ENCODE data around the gene PDE6A.
"Not testable (repeated sequence)": the region's sequence is repeated elsewhere in the genome, so short reads cannot be mapped to it uniquely, and the experiment has no call there.

PDE6A gene

DNA sequence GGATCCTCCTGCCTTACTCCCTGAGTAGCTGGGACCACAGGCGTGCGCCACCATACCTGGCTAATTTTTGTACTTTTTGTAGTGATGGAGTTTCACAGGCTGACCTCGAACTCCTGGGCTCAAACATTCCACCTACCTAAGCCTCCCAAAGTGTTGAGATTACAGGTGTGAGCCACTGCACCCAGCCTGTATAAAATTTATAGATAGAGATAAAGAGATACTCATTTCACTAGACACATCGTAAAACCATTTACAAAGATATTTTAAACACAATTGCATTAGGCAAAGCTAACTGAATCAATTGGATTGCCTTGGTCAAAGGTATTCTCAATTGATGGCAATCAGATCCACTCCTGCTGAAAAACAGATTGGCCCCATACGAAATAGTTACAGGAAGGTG lies 52.0 kb downstream of the PDE6A start:
- DNase-seq: no peak

DNA sequence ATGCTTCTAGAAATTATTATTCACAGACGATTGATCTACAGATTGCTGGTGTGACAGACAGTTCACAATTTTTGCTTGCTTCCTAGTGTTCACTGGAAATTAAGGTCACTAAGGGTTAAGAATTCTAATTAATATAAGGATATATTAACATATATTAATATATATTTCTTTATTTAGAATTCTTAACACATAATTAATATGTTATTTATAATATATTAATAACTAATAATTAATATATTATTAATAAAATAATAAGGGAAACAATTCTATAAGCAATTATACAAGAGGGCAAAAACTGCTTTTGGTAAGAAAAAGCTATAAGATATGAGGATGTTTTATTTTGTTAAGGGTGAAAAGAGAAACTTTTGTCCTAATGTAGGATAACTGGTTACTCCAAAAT lies 56.3 kb downstream of the PDE6A start:
- DNase-seq: no peak

DNA sequence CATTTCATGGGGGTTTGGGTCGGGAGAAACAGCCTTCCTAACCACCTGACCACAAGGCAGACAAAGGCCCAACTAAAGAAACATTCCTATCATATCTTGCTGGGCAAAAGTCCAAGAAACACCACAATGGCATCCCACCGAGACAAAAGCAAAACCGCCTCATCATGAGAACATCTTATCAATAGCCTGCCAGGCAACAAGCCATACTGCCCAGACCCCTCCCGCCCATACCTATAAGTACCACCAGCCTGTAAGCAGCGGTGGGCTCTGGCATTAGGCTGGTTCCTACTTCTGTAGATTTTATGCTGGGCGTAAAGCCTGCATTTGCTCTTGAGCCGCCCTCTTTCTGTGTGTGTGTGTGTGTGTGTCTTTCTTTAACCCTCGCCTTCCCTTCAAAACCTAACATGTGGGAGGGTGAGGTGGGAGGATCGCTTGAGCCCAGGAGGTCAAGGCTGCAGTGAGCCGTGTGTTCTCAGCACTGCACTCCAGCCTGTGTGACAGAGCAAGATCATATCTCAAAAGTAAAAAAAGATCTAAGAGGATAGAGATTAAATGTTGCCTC lies 56.9 kb downstream of the PDE6A start:
- no peak for DNase-seq

DNA sequence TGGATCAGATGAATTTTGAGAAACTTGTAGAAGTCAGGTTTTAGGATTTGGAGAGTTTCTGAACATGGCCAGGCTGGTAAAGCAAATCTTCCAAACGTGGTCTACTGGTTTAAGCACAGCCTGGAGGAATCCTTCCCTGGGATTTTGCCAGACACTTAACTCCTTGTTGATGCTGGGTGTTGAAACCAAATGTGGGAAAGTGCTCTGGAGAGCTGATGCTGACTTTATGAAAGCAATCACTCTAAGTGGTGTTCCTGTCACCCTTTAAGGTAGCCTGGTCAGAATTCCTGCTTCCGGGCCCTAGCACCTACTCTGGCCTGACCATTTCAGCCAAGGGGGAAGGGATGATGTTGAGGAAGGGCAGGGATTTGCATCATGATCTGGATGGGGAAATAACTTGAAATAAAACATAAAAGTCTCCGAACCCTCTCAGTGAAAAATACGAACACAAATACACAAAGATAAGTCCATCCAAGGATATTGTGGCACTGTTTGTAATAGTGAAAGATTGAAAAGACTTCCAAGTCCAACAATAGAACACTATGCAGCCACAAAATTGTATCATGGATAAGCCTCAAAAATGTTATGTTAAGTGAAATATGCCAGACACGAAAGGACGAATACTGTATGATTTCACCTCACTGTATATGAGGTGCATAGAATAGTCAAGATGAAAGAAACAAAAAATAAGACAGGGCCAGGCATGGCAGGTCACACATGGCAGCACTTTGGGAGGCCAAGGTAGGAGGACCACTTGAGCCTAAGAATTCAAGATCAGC lies 57.7 kb downstream of the PDE6A start:
- no peak for DNase-seq

DNA sequence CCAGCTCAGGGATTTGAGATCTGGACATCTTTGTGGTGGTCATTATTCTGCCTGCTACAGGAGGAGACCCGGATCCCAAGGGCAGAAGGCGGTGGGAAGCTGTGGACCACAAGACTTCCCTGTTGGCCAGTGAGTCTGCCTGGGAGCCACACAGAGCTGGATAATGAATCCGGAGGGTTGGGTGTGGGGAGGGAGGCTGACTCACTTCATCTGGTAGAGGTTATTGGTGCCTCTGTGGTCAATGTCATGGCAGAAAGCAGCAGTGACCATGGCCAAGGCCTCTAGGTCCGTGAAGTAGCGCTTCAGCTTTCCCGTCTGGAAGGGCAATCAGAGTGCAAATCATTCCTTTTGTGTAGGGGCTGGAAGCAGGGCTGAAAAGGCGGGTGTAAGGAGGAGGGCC lies 58.5 kb downstream of the PDE6A start:
- DNase-seq: no peak

DNA sequence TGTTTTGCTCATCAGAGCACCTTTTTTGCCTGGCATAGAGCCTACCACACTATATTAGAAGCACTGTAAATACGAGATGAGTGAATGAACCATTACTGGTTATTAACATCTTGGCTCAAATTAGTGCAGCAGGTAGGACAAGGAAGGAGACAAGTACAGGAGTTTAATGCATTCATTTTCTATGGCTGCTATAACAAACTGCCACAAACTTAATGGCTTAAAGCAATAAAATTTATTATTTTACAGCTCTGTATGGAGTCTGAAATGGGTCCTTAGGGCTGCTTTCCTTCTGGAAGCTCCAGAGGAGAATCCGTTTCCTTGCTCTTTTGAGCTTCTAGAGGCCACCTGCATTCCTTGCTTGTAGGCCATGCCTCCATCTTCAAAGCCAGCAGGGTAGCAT lies 59.1 kb downstream of the PDE6A start:
- DNase-seq: no peak

DNA sequence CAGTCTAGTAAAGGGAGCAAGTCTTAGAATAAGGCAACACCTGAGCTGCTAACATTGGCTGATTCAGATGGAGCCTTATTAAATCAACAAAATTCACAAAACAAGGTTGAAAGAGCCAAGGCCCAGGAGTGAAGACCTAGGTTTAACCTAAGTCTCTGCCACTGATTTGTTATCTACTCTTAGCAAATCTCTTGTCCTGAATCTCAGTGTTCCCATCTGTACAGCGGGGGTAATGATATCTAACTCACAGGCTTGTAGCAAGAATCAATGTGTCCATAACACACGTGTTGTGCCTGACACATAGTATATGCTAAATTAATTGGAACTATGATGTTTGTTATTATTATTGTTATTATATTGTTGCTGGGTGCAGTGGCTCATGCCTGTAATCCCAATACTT lies 61.0 kb downstream of the PDE6A start:
- DNase-seq: no peak

DNA sequence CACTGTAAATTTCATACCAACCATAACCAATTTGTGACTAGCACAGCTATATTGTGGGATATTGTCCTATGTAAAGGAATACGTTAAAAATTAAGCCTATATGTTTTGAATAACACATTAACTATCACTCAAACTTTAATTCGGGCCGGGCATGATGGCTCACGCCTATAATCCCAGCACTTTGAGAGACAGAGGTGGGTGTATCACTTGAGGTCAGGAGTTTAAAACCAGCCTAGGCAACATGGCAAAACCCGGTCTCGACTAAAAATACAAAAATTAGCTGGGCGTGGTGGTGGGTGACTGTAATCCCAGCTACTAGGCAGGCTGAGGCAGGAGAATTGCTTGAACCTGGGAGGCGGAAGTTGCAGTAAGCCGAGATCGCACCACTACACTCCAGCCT lies 62.0 kb downstream of the PDE6A start:
- not testable (repeated sequence) for DNase-seq

DNA sequence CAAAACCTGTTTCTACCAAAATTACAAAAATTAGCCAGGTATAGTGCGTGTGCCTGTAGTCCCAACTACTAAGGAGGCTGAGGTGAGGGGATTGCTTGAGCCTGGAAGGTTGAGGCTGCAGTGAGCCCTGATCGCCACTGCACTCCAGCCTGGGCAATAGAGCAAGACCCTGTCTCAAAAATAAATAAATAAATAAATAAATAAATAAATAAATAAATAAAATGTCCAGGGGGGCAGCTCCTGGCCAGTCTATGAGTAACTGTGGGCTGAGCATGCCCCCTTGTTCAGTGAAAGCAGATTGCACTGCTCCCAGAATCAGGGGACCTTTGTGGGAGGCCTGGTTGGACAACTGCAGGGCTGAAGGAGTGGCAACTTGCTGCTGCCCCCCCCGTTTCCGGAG lies 62.7 kb downstream of the PDE6A start:
- no peak for DNase-seq

DNA sequence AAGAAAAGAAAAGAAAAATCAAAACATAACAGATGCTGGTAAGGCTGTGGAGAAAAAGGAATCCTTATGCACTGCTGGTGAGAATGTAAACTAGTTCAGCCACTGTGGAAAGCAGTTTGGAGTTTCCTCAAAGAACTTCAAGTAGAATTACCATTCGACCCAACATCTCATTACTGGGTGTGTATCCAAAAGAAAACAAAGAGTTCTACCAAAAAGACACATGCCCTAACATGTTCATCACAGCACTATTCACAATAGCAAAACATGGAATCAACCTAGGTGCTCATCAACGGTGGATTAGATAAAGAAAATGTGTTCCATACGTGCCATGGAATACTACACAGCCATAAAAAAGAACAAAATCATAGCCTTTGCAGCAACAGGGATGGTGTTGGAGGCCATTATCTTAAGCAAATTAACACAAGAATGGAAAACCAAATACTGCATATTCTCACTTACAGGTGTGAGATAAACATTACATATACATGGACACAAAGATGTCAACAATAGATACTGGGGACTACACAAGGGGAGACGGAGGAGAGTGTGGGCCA lies 63.4 kb downstream of the PDE6A start:
- no peak for DNase-seq

DNA sequence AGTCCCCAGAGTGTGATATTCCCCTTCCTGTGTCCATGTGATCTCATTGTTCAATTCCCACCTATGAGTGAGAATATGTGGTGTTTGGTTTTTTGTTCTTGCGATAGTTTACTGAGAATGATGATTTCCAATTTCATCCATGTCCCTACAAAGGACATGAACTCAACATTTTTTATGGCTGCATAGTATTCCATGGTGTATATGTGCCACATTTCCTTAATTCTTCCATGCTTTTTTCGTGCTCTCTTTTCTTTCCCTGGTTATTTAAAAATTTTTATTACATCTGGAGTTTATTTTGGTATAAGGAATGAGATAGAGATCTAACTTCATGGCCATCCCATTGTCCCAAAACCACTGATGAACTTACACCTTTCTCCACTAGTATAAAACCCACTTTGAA lies 65.0 kb downstream of the PDE6A start:
- not testable (repeated sequence) for DNase-seq

DNA sequence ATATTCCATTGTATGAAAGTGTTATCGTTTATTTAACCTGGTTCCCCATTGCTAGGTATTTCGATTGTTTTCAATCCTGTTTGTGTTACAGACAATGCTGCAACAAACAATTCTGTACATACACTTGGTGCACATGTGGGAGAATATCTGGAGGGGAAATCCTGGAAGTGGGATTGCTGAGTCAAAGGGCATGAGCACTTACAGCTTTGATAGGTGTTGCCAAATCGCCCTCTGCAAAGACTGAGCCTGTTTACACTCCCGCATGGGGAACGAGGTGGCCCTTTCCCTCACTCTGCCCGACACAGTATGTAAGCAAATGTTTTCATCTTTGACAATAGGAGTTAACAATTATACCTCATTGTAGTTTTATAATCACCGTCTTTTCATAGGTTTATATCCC lies 66.2 kb downstream of the PDE6A start:
- no peak for DNase-seq

DNA sequence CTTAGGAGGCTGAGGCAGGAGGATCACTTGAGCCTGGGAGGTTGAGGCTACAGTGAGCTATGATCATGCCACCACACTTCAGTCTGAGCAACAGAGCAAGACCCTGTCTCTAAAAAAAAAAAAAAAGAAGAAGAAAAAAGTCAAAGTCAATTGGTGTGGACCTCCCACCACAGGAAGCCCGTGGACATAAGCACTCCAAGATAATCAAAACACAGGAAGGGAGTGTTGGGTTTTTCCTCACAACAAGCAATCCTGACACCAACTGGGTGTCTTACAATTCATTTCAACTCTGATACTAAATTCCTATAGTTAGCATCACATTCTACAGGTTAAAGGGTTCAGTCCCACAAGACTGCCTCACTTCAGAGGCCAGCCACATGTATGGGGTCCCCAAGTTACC lies 70.7 kb downstream of the PDE6A start:
- DNase-seq: no peak

DNA sequence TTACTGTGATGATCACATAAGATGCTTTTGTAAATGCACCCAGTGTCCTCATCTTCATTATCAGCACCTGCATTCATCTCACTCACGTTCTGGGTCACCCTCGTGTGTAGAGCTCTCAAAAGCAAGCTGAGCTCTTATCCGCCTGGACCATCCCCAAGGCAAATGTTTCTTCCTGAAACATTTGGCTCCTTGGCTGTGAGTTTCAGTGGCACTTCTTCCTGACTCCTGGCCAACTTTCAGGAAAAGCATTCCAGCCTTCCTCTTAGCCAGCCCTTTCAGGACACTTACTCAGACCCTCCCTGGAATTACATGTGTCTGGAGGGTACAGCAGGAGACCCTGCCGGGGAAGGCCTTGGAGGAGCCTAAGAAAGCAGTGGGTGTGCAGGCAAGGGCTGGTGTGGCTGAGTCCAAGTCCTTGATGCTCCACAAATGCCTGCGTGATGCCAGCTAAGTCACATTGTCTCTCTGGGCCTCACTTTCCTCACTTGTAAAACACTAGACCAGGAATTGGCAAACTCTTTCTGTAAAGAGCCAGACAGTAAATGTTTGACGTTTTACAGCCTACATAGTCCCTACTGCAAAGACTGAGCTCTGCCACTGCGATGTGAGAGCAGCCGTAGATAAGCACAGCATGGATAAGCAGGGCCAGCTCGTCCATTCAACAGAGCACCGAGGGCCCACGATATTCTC lies 72.1 kb downstream of the PDE6A start:
- DNase-seq: no peak

DNA sequence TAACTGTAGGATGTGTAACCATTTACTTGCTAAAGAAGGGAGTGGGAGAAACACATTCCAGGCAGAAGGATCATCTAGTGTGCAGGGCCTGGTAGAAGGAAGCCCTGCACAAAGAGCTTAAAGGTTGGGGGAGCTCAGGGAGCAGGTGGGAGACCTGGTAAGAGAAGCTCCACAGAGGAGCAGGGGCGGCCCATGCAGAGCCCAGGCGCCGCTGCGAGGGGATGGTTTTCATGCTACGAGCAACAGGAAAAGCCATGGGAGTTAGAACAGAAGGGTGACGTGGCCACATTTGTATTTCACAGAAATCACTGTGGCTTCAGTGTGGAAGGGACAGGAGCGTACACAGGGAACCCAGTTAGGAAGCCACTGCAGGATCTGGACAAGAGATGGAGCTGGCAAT lies 73.1 kb downstream of the PDE6A start:
- no peak for DNase-seq

DNA sequence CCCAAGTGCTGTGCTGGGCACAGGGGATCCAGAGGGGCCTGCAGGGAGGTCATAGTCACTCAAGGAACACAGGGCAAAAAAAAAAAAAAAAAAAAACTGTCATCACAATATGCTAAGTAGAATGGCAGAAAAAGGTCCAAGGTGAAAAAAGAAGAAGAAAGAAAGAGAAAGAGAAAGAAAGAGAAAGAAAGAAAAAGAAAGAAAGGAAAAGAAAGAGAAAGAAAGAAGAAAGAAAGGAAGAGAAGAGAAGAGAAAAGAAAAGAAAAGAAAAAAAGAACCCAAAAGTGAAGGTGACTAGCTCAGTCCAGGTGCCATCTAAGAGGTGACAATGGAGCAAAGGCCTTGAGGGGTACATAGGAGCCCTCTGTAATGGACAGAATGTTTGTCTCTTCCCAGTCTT lies 73.9 kb downstream of the PDE6A start:
- no peak for DNase-seq

DNA sequence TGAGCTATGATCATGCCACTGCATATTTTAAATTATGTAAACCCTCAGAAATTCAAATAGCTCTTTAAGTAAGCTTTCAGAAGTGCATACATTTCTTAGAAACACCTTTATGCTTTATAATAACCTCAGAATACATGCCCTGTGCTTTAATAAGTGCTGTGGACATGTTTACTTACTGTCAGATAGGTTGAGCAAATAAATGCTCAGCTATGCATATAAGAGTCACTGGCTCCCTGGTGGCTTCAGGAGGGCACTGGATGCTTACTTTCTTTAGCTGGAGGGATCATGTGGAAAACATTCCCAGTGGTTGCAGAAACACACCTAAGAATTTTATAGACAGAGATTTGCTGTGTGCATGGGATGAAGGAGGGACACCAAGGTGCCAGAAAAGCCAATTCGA lies 74.4 kb downstream of the PDE6A start:
- DNase-seq: no peak

DNA sequence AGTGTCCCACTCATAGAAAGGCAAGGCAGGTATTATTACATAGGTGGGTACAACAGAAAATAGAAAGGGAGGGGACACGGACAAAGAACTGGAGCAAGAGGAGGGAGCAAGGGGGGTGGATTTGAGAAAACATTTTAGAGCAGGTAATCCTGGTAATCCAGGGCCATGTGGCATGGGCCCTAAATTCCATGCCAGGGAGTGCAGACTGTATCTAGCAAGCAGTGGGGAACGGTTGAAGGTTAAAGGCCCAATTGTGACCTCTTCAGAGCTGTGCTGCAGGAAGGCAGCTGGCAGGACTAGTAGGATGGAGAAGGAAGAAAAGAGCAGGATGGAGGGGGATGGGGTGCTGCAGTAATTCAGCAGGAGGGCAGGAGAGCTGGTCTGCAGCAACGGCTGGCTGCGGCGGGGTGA lies 75.2 kb downstream of the PDE6A start:
- DNase-seq: no peak

DNA sequence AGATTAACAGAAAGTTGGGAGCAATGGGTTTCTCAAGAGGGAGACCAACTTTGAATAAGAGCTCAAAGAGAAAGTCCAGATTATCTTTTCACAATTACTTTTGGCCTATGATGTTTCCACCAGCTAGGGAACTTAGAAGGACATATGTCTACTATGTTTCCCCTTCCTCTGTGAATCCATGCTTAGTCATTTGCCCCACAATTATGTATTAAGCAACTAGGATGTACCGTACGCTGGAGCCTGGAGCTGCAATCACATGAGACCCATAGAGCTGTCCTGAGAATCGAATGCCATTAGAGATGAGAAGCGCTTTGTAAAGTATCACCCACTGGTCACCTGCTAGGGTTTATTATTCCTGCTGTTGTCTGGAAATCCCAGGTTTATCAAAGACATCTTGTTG lies 78.8 kb downstream of the PDE6A start:
- DNase-seq: no peak

DNA sequence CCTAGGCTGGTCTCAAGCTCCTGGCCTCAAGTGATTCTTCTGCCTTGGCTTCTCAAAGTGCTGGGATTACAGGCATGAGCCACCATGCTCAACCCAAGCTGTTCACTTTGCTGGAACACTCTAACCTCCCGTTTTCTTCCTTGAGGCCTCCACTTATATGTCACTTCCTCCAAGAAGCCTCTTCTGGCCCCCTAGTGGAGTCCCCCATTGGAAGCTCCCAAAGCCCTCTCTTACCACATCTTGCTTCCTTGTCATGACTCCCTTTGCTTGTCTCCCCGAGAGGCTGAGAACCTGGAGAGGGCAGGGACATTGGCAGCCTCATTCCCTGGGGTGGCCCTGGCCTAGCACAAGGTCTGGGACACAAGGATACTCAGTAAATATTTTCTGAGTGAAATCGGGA lies 80.8 kb downstream of the PDE6A start:
- DNase-seq: no peak

DNA sequence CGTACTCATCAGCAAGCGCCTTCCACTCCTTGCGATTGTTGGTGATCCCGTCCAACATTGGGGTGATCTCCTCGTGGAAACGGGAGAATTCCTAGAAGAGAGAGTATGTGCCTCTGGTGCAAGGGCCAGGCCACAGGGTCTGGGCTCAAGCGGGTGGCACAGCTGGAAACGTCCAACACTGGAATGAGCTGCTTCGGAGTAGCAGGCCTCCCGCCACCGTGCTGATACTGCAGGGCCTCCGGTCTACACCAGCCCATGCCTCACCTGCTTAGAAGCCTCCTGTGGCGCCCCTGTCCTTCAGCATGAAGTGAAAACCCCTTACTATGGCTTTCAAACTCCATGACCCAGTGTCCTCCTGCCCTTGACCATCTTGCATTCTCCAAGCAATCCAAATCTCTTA lies 81.4 kb downstream of the PDE6A start:
- no peak for DNase-seq

DNA sequence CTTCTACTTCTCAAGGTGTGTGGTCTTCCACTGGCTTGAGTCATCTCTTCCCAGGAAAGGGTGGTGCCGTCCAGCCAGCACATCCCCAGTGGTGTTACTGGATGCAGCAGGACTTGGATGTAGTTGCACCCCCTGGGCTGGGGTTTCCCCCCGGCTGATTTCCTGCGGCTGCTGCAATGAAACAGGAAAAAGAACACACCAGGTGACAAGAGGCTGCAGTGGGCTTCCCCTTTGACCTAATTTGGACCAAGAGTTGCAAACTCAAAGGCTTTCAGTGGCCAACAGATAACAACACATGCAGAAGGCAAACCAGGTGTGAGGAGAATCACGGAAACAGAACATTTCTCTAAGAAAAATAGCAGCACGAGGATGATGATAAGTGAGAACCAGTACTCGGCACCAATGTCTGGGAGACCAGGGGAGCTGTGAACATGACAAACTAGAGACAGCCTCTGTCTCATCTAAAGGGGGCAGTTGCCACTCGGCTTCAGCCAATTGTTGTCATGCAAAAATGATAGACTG lies 83.7 kb downstream of the PDE6A start:
- peak; percentile 14 for DNase-seq

DNA sequence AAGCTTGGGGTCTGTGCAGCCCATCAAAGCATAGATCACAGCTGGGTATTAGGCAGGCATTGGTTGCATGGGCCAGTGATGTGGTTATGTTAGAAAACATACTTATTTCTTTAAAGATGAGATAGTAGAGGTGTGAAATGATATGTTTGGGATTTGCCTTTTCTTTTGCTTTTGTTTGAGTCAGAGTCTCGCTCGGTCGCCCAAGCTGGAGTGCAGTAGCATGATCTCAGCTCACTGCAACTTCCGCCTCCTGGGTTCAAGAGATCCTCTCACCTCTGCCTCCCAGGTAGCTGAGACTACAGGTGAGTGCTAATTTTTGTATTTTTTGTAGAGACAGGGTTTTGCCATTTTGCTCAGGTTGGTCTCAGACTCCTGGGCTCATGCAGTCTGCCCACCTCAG lies 84.8 kb downstream of the PDE6A start:
- no peak for DNase-seq

DNA sequence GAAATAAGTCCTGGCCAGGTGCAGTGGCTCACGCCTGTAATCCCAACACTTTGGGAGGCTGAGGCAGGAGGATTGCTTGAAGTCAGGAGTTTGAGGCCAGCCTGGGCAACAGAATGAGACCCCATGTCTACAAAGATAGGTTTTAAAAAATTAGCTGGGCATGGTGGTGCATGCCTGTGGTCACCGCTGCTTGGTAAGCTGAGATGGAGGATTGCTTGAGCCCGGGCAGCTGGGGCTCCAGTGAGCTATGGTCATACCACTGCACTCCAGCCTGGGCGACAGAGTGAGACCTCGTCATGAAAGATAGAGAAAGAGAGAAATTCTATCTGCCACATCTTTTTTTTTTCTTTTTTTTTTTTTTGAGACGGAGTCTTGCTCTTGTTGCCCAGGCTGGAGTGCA lies 86.1 kb downstream of the PDE6A start:
- not testable (repeated sequence) for DNase-seq
